WI38 (cell line): Measurements from ENCODE around the gene RPS16.
"Not testable (repeated sequence)": the region's sequence is repeated elsewhere in the genome, so short reads cannot be mapped to it uniquely, and the experiment has no call there.

Experiments used
- H3K4me3 ChIP-seq: 2 replicates; pipeline ENCODE4 v1.5.1; 2011; ENCODE audit warnings: low read depth, mild to moderate bottlenecking, control low read depth, low read length
- TF ChIP-seq, protein P1 (sequence below): IDR thresholded peaks from 2 replicates; pipeline ENCODE4 v1.5.1; 2012; ENCODE audit warnings: low read depth, mild to moderate bottlenecking, control low read depth, low read length

The RPS16 gene

DNA sequence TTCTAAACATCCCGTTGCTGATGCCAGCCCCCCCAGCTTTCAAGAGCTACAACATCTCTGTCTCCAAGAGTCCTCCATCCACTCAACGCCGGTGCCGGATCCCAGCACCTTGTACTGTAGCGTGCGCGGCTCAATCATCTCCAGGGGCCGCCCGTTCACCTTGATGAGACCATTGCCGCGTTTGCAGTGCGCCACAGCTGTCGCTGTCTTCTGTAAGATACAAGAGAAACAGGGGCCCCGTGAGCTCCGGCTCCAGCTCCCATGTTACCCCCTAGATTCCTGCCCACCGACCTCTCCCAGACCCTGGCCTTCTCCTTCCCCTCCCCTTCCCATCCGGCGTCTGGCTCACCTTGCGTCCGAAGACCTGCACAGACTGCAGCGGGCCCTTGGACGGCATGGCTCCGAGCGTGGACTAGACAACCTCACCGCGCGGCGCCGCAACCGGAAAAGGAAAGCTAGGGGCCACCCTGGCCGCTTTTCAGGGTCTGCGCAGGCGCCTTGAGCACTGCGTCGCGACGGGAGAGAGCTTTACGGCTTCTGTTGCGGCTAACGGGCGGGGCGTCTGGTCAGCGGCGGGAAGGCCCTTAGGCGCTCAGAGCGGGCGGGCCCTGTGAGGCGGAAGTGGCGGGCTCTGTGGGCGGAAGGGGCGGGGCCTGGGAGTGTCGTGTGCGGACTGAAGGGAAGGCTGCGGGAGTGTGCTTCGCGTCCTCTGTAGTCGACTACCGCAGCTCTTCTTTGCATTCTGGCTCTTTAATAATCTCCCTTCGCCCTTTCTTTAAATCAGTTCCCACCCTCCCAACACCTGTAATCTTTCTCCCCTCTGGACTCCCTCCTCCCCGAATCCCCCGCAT is at the start of gene RPS16:
Gene RPS16, minus strand, starts transcription at position 451 of the 851 bp plus-strand sequence. Its CDS starts 54 bp downstream, at position 397.
- H3K4me3 ChIP-seq: peak within 1 kb of the TSS; percentile 76

DNA sequence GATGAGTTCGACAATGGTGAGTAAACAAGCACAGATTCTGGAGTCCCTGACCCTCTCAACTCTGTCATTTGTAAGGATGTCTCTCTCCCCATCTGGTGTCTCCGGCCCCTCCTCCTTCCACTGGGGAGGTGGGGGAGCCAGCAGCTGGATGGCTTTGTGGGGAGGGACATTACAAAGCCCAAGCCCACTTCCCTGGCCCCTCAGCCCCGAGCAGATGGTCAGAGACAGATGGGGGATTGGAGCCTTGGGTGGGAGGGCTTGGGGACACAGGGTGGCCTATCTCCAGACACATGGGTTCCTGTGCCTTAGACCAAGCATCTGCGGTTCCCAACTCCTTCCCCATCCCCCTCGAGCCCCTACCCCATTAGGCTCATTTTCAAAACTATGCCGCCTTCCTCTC is 47.4 kb upstream of the RPS16 start:
- TF ChIP-seq, protein P1, sequence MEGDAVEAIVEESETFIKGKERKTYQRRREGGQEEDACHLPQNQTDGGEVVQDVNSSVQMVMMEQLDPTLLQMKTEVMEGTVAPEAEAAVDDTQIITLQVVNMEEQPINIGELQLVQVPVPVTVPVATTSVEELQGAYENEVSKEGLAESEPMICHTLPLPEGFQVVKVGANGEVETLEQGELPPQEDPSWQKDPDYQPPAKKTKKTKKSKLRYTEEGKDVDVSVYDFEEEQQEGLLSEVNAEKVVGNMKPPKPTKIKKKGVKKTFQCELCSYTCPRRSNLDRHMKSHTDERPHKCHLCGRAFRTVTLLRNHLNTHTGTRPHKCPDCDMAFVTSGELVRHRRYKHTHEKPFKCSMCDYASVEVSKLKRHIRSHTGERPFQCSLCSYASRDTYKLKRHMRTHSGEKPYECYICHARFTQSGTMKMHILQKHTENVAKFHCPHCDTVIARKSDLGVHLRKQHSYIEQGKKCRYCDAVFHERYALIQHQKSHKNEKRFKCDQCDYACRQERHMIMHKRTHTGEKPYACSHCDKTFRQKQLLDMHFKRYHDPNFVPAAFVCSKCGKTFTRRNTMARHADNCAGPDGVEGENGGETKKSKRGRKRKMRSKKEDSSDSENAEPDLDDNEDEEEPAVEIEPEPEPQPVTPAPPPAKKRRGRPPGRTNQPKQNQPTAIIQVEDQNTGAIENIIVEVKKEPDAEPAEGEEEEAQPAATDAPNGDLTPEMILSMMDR: no peak
- H3K4me3 ChIP-seq: no peak overlapping the region

More for the DNA sequence above, at the start of gene RPS16:
- TF ChIP-seq, protein P1: no peak

- peak overlapping the region; percentile 100 for H3K4me3 ChIP-seq
- TF ChIP-seq, protein P1: no peak
These were observed 45.9 kb upstream of the RPS16 start for GRCh38 chr19:39481676-39482075.

GRCh38 chr19:39481229-39481545 is 45.4 kb upstream of the RPS16 start:
- TF ChIP-seq, protein P1: no peak
- peak overlapping the region; percentile 100 for H3K4me3 ChIP-seq

DNA sequence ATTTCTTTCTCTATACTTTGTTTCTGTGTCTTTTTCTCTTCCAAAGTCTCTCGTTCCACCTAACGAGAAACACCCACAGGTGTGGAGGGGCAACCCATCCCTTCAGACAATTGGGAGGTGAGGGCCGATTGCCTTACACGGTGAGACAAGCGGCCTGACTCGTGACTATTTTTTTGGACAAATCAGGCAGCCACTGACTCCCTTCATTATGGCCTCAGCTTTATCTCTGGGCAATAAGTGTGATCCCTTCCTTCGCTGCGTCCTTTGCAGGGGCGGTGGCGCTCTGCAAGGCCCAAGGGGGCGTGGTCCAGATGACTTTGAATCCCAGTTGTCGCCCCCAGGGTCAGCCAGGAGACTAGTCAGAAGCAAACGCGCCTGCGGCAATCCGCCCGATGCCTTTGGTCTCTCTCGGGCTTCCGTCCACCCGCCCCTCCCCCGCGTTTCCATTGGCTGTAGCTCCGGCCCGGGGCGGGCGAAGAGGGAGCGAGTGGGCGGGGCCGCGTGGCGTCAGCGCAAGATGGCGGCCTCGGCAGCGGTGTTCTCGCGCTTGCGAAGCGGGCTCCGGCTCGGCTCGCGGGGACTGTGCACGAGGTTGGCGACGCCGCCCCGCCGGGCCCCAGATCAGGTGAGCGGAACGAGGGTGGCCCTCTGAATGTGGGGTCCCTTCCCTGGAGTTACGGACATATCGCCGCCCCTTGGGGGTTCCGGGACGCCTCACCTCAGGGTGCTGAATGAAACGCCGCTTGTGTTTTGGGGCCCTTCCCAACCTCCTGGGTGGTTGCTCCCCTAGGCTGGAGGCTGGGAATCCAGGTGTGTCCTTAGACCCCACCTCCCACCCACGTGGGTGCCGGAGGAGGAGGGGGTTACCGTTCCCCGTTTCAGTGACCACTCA is 44.8 kb upstream of the RPS16 start, which contains the start of gene TIMM50:
Gene TIMM50, plus strand, starts transcription at position 502 of the 892 bp plus-strand sequence. Its CDS starts 16 bp downstream, at position 518.
- TF ChIP-seq, protein P1: no peak
- peak within 1 kb of the TSS; percentile 100 for H3K4me3 ChIP-seq

GRCh38 chr19:39479916-39480315 is 44.2 kb upstream of the RPS16 start:
- TF ChIP-seq, protein P1: no peak
- peak overlapping the region; percentile 100; the same call in 1 of the 2 replicates for H3K4me3 ChIP-seq

DNA sequence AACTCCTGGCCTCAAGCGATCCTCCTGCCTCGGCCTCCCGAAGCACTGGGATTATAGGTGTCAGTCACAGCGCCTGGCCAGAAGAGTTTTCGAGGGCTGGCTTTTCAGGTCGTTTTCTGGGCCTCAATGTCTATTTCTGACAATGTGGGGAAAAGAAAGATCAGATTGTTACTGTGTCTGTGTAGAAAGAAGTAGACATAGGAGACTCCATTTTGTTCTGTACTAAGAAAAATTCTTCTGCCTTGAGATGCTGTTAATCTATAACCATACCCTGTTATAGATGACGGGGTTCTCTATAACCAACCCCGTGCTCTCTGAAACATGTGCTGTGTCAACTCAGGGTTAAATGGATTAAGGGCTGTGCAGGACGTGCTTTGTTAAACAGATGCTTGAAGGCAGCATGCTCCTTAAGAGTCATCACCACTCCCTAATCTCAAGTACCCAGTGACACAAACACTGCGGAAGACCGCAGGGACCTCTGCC is 43.6 kb upstream of the RPS16 start:
- not testable (repeated sequence) for H3K4me3 ChIP-seq
